ENCODE data around the gene SLC23A1.
A peak's percentile ranks its signal among the peaks of the same experiment; 100 is the strongest.

- peak; percentile 16 for TF ChIP-seq CTCF (IDR thresholded peaks at IDR 0.05; ENCODE audit: insufficient read depth, low read depth, low read length)
- peak; percentile 51 for TF ChIP-seq EZH2 (IDR thresholded peaks at IDR 0.05; ENCODE audit: insufficient read depth, low read length)
Observed at GRCh38 chr5:139392678-139393496, 9.8 kb upstream of the SLC23A1 start.
